Smooth muscle cell (in vitro differentiated cells): ENCODE results near the gene GAN. TPM values are rescaled to one million over a fixed set of nuclear protein-coding genes. Genes with fewer than 3 reads are reported as not detected.

ENCODE experiments used
- DNase-seq: peaks from one replicate; lab custom pipeline; 2025; ENCODE audit not compliant: unreplicated experiment; lab: John Stamatoyannopoulos, UW
- H2AFZ ChIP-seq: fragments of 200-600 bp; sonication (generic); 2 replicates; pipeline ENCODE4 v1.6.0; 2016; ENCODE audit warnings: antibody characterized with exemption, low read depth, mild to moderate bottlenecking
- H3F3A ChIP-seq: fragments of 200-600 bp; sonication (generic); 2 replicates; pipeline ENCODE4 v1.6.0; 2017; ENCODE audit warnings: antibody characterized with exemption, low read depth
- H3K27ac ChIP-seq: fragments of 200-600 bp; sonication (generic); 2 replicates; pipeline ENCODE4 v1.5.1; 2016; ENCODE audit warnings: low read depth, mild to moderate bottlenecking
- H3K27me3 ChIP-seq: fragments of 200-600 bp; sonication (generic); 2 replicates; pipeline ENCODE4 v1.6.1; 2016; ENCODE audit warnings: low read depth, mild to moderate bottlenecking
- H3K36me3 ChIP-seq: fragments of 200-600 bp; sonication (generic); 2 replicates; pipeline ENCODE4 v1.5.1; 2016; ENCODE audit warnings: low read depth
- H3K4me1 ChIP-seq: fragments of 200-600 bp; sonication (generic); 2 replicates; pipeline ENCODE4 v1.5.1; 2016; ENCODE audit warnings: low read depth
- H3K4me2 ChIP-seq: fragments of 200-600 bp; sonication (generic); 2 replicates; pipeline ENCODE4 v1.6.0; 2016; ENCODE audit warnings: mild to moderate bottlenecking
- H3K4me3 ChIP-seq: fragments of 200-600 bp; sonication (generic); 2 replicates; pipeline ENCODE4 v1.5.1; 2016; ENCODE audit warnings: mild to moderate bottlenecking
- H3K79me2 ChIP-seq: fragments of 200-600 bp; sonication (generic); 2 replicates; pipeline ENCODE4 v1.6.0; 2016; ENCODE audit warnings: low read depth, mild to moderate bottlenecking
- H3K9ac ChIP-seq: fragments of 200-600 bp; sonication (generic); 2 replicates; pipeline ENCODE4 v1.6.0; 2016; ENCODE audit warnings: low read depth
- H3K9me3 ChIP-seq: fragments of 200-600 bp; sonication (generic); replicated peaks from 2 replicates; pipeline ENCODE4 v1.5.1; 2016; ENCODE audit warnings: low read depth
- H4K20me1 ChIP-seq: fragments of 200-600 bp; sonication (generic); 2 replicates; pipeline ENCODE4 v1.6.0; 2016; ENCODE audit warnings: low read depth
- CTCF ChIP-seq: fragments of 200-600 bp; sonication (generic); IDR thresholded peaks from 2 replicates; pipeline ENCODE4 v1.5.1; 2017; ENCODE audit warnings: borderline replicate concordance, mild to moderate bottlenecking, antibody characterized with exemption; ENCODE audit not compliant: insufficient read depth, poor library complexity, severe bottlenecking
- WGBS: methylation state at CpG from one replicate; pipeline ENCODE4 v1.1.7; 2016; ENCODE audit warnings: low lambda C conversion rate; 5-methylcytosine and 5-hydroxymethylcytosine counted together
- polyA plus RNA-seq: library from polyadenylated mRNA; unstranded; fragments of >200 nt; fragmentation: Nextera tagmentation; extraction: Ambion mirVana; gene quantifications from 2 replicates; pipeline ENCODE4 v1.2.1, GENCODE V29; 2016
- total RNA-seq: library from RNA; depleted of rRNA; stranded (reverse); fragments of >200 nt; gene quantifications from 2 replicates; pipeline ENCODE4 v1.2.3, GENCODE V29; 2014

GAN gene
- total and polyA plus RNA-seq, 2 experiments from 2014 or later: 1.2 to 14.6 TPM

GRCh38 chr16:81397879-81398520 is 83.2 kb downstream of the GAN start:
- DNase-seq: no peak
- H3K9ac ChIP-seq: no peak overlapping the region
- no peak overlapping the region for H3K4me3 ChIP-seq
- WGBS: 94% methylated on average over 14 of the region's 14 CpGs
- TF ChIP-seq CTCF: no peak
- H3K27ac ChIP-seq: no peak overlapping the region
- no peaks in the 10 kb centered on the region for H4K20me1 ChIP-seq
- H3F3A ChIP-seq: no peaks in the 10 kb centered on the region
- no peaks in the 10 kb centered on the region for H3K9me3 ChIP-seq
- H3K4me2 ChIP-seq: no peak overlapping the region
- no peaks in the 10 kb centered on the region for H3K27me3 ChIP-seq
- H3K4me1 ChIP-seq: no peaks in the 10 kb centered on the region
- no peaks in the 10 kb centered on the region for H3K36me3 ChIP-seq
- no peak overlapping the region for H2AFZ ChIP-seq
- no peaks in the 10 kb centered on the region for H3K79me2 ChIP-seq

- H3K4me1 ChIP-seq: peaks cover 3% of the 10 kb centered on the region
- no peaks in the 10 kb centered on the region for H3F3A ChIP-seq
- DNase-seq: no peak
- TF ChIP-seq CTCF: no peak
- no peaks in the 10 kb centered on the region for H3K9me3 ChIP-seq
- no peaks in the 10 kb centered on the region for H4K20me1 ChIP-seq
- 95% methylated on average over 1 of the region's 1 CpG for WGBS
- no peak overlapping the region for H3K27ac ChIP-seq
- no peaks in the 10 kb centered on the region for H3K79me2 ChIP-seq
- no peak overlapping the region for H3K4me2 ChIP-seq
- H3K36me3 ChIP-seq: no peaks in the 10 kb centered on the region
- no peaks in the 10 kb centered on the region for H3K27me3 ChIP-seq
- H2AFZ ChIP-seq: no peak overlapping the region
- H3K9ac ChIP-seq: no peak overlapping the region
- H3K4me3 ChIP-seq: no peak overlapping the region
Measured at GRCh38 chr16:81399909-81400308, 85.1 kb downstream of the GAN start.

GRCh38 chr16:81401035-81401950 is 86.5 kb downstream of the GAN start:
- no peak overlapping the region for H3K4me3 ChIP-seq
- peaks cover 3% of the 10 kb centered on the region for H3K4me1 ChIP-seq
- no peak overlapping the region for H3K4me2 ChIP-seq
- H3K27me3 ChIP-seq: no peaks in the 10 kb centered on the region
- H2AFZ ChIP-seq: no peak overlapping the region
- H3K27ac ChIP-seq: peak overlapping the region; percentile 47
- H3F3A ChIP-seq: no peaks in the 10 kb centered on the region
- no peaks in the 10 kb centered on the region for H3K36me3 ChIP-seq
- no peaks in the 10 kb centered on the region for H3K9me3 ChIP-seq
- H4K20me1 ChIP-seq: no peaks in the 10 kb centered on the region
- WGBS: 80% methylated on average over 19 of the region's 19 CpGs
- no peak for DNase-seq
- no peak overlapping the region for H3K9ac ChIP-seq
- no peak for TF ChIP-seq CTCF
- no peaks in the 10 kb centered on the region for H3K79me2 ChIP-seq
